BLaER1 (cell line): ENCODE data around the gene CENPB.

Experiments
- H3K27ac ChIP-seq: shearing (Covaris generic); formaldehyde crosslinking; 2 replicates; pipeline ENCODE4 v1.8.1; 2022
- H3K27me3 ChIP-seq: shearing (Covaris generic); formaldehyde crosslinking; 2 replicates; pipeline ENCODE4 v1.8.1; 2022
- H3K36me3 ChIP-seq: shearing (Covaris generic); formaldehyde crosslinking; 2 replicates; pipeline ENCODE4 v1.8.1; 2022
- H3K4me1 ChIP-seq: shearing (Covaris generic); formaldehyde crosslinking; 2 replicates; pipeline ENCODE4 v1.8.1; 2022
- H3K4me2 ChIP-seq: shearing (Covaris generic); formaldehyde crosslinking; 2 replicates; pipeline ENCODE4 v1.8.1; 2022
- H3K4me3 ChIP-seq: shearing (Covaris generic); formaldehyde crosslinking; 2 replicates; pipeline ENCODE4 v1.8.1; 2022
- H3K9ac ChIP-seq: shearing (Covaris generic); formaldehyde crosslinking; 2 replicates; pipeline ENCODE4 v1.8.1; 2022
- H3K9me3 ChIP-seq: shearing (Covaris generic); formaldehyde crosslinking; 2 replicates; pipeline ENCODE4 v1.8.1; 2022
- H4K20me1 ChIP-seq: shearing (Covaris generic); formaldehyde crosslinking; 2 replicates; pipeline ENCODE4 v1.8.1; 2022
- Cebpa-rat ChIP-seq: shearing (Covaris generic); IDR thresholded peaks from 2 replicates; pipeline ENCODE4 v1.8.1; 2022

CENPB gene

DNA sequence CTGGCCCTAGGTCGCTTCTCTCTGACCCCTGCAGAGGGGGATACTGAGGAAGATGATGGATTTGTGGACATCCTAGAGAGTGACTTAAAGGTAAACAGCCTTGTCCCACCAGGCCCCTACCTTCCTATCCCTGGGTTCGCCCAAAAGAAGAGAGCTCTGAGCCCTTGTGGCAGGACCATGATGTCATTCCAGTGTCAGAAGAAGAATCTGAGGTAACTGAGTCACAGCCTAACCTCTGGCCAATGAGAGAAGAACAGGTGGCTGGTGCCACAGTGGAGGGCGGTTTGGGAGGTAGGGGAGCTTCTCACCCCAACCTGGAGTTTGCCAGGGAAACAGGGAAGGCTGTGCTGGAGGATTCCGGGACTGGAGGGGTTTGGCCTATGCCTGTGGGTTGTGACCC, 14.8 kb upstream of the CENPB start:
- no peak overlapping the region for H3K4me3 ChIP-seq
- peaks cover 7% of the 10 kb centered on the region; the same call in 1 of the 2 replicates for H4K20me1 ChIP-seq
- H3K27me3 ChIP-seq, result no peaks in the 10 kb centered on the region
- H3K36me3 ChIP-seq, result peaks cover 79% of the 10 kb centered on the region
- H3K9ac ChIP-seq, result no peak overlapping the region
- H3K9me3 ChIP-seq, result no peaks in the 10 kb centered on the region
- no peak for TF ChIP-seq Cebpa-rat
- H3K4me1 ChIP-seq, result peaks cover 76% of the 10 kb centered on the region
- H3K27ac ChIP-seq, result peak overlapping the region; percentile 6; the same call in 1 of the 2 replicates
- H3K4me2 ChIP-seq, result no peak overlapping the region

DNA sequence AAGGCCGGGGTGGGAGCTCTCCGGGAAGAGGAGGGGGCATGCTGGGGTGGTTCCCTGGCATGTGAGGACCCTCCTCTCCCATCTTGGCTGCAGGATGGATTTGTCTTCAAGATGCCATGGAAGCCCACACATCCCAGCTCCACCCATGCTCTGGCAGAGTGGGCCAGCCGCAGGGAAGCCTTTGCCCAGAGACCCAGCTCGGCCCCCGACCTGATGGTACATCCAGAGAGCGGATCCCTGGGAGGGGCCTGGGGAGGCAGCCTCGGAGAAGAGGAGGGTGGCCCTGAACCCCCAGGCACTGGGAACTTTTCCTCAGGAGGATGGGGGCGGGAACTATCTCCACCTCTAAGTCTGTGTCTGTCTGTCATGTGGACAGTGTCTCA, 14.3 kb upstream of the CENPB start:
- H3K9ac ChIP-seq, result no peak overlapping the region

DNA sequence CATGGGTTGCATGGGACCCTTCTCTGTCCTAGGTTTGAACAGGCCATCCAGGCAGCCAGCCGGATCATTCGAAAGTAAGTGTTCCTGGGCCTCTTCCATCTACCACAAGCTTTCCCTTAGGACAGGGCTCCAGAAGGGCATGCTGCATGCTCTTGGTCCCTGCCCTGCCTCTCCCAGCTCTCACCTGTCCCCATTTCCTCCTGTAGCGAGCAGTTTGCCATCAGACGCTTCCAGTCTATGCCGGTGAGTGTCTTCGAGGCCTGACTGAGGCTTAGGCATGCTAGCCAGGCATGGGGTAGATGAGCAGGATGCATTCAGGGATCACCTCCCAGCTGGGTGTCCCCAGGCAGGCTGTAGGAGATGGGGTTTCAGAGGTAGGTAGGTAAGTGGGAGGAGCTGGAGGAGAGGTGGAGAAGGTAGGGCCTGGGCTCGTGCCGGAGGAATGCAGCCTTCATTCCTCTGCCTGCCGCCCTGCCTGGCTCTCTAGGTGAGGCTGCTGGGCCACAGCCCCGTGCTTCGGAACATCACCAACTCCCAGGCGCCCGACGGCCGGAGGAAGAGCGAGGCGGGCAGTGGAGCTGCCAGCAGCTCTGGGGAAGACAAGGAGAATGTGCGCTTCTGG, 13.8 kb upstream of the CENPB start:
- Histone ChIP-seq H3K27me3 (no peaks in the 10 kb centered on the region), H3K9me3 (no peaks in the 10 kb centered on the region), H3K9ac (no peak overlapping the region), H3K4me1 (peaks cover 77% of the 10 kb centered on the region), H3K27ac (no peak overlapping the region), H3K4me3 (no peak overlapping the region), H3K36me3 (peaks cover 70% of the 10 kb centered on the region), H3K4me2 (peak overlapping the region; percentile 97), H4K20me1 (peaks cover 7% of the 10 kb centered on the region; the same call in 1 of the 2 replicates)
- no peak for TF ChIP-seq Cebpa-rat

More for the DNA sequence above, 14.3 kb upstream of the CENPB start:
- Histone ChIP-seq H3K36me3 (peaks cover 75% of the 10 kb centered on the region), H3K9me3 (no peaks in the 10 kb centered on the region), H3K4me3 (no peak overlapping the region), H3K27ac (peak overlapping the region; percentile 6; the same call in 1 of the 2 replicates), H4K20me1 (peaks cover 7% of the 10 kb centered on the region; the same call in 1 of the 2 replicates), H3K4me2 (no peak overlapping the region), H3K4me1 (peaks cover 75% of the 10 kb centered on the region), H3K27me3 (no peaks in the 10 kb centered on the region)
- TF ChIP-seq Cebpa-rat, result no peak

DNA sequence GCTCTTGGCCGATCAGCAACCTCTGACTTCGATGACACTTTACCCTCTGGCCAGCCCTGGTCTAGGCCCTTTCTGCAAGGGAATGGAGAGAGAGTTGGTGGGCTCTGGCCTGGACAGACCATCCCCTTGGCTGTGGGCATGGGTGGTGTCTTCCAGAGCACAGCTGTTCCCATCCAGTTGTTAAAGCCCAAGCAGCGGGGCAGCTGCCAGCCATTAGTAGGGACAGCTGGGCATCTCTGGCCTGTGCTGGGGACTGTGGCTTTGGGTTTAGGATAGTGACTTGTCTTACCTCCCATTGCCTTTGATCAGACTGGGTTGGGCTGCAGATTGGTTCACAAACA, 12.3 kb upstream of the CENPB start:
- no peaks in the 10 kb centered on the region for H3K9me3 ChIP-seq
- H3K36me3 ChIP-seq, result peaks cover 56% of the 10 kb centered on the region
- no peak overlapping the region for H3K4me3 ChIP-seq
- peak overlapping the region; percentile 97 for H3K4me2 ChIP-seq
- H3K4me1 ChIP-seq, result peaks cover 79% of the 10 kb centered on the region
- no peaks in the 10 kb centered on the region for H3K27me3 ChIP-seq
- no peak overlapping the region for H3K9ac ChIP-seq
- H3K27ac ChIP-seq, result 0 out of 2 replicates have a peak overlapping the region, but pooled peaks have one; percentile 65
- peaks cover 7% of the 10 kb centered on the region; the same call in 1 of the 2 replicates for H4K20me1 ChIP-seq
- no peak for TF ChIP-seq Cebpa-rat

DNA sequence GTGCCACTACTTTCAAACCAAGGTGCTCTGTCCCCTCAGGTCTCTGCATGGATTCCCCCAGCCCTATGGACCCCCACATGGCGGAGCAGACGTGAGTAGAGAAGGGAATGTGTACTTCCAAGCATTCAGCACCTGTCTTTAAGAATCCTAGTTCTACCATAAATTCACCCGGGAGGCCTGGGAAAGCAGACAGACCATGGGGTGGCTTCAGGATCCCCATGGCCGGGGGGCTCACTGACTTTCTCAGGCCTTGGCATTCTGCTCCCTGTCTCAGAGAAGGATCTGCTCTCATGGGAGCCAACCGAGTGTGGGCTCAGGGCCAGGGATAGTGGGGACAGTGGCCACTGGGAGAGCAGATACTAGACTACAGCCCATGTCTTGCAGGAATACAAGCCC, 11.8 kb upstream of the CENPB start:
- Histone ChIP-seq H3K9me3 (no peaks in the 10 kb centered on the region), H3K36me3 (peaks cover 51% of the 10 kb centered on the region), H3K4me3 (no peak overlapping the region), H4K20me1 (peaks cover 7% of the 10 kb centered on the region; the same call in 1 of the 2 replicates), H3K9ac (0 out of 2 replicates have a peak overlapping the region, but pooled peaks have one; percentile 84), H3K4me2 (peak overlapping the region; percentile 97), H3K27me3 (no peaks in the 10 kb centered on the region), H3K4me1 (peaks cover 74% of the 10 kb centered on the region), H3K27ac (no peak overlapping the region)
- TF ChIP-seq Cebpa-rat, result no peak

DNA sequence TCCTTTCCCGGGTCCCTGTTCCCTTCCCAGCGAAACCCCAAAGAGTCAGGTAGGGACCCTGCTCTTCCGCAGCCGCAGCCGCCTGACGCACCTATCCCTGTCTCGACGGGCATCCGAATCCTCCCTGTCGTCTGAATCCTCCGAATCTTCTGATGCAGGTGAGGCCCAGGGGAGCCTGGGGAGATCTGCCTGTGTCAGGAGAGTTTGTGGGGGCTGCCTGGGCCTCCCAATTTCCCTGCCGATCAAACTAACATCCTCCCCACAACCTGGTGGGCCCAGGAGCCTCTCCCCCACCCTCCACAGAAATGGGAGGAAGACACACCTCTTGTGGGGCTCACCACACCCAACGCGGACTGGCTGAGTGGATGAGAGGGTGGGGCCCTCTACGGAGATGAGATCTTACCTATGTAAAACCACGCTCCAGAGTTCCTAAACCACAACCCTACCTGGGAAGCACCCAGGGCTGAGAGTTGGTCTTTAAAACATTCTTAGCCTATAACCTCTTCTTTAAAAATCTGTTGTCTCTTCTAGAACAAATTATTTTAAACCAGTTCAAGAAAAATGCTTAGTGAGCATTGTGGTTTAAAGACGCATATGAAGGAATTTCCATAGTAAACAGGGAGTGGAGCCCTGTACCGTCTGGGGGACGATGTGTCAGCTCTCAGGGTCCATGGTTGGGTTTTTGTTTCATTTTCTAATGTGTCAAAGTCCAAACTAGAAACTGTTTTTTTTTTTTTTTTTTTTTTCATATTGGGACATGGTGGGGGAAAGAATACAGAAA, 11.2 kb upstream of the CENPB start:
- peak overlapping the region; percentile 80; the same call in 1 of the 2 replicates for H3K27ac ChIP-seq
- H3K4me3 ChIP-seq, result peak overlapping the region; percentile 80
- peaks cover 7% of the 10 kb centered on the region; the same call in 1 of the 2 replicates for H4K20me1 ChIP-seq
- H3K27me3 ChIP-seq, result no peaks in the 10 kb centered on the region
- H3K4me2 ChIP-seq, result peak overlapping the region; percentile 97
- peaks cover 45% of the 10 kb centered on the region for H3K36me3 ChIP-seq
- H3K9me3 ChIP-seq, result no peaks in the 10 kb centered on the region
- TF ChIP-seq Cebpa-rat, result no peak
- H3K4me1 ChIP-seq, result peaks cover 68% of the 10 kb centered on the region
- H3K9ac ChIP-seq, result peak overlapping the region; percentile 84

DNA sequence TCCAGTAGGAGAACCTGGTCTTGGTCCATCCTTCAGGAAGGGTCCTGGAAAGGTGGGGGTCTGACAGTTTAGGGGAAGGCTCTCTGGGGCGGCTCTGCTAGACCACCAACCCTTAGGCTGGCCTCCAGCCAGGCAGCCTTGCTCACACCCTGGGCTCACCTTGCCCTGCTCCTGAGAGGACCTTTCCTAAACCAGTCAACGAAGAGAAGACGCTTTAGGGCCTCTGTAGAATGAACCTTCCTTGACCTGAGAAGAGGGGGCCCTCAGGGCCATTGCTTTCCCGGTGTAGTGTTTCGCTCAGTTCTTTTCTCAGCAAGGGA, 10.6 kb upstream of the CENPB start:
- Histone ChIP-seq H4K20me1 (peaks cover 7% of the 10 kb centered on the region; the same call in 1 of the 2 replicates), H3K27me3 (no peaks in the 10 kb centered on the region), H3K27ac (peak overlapping the region; percentile 80), H3K36me3 (peaks cover 39% of the 10 kb centered on the region), H3K4me2 (peak overlapping the region; percentile 97), H3K9me3 (no peaks in the 10 kb centered on the region), H3K9ac (peak overlapping the region; percentile 84), H3K4me3 (peak overlapping the region; percentile 80), H3K4me1 (peaks cover 62% of the 10 kb centered on the region)
- TF ChIP-seq Cebpa-rat, result no peak

DNA sequence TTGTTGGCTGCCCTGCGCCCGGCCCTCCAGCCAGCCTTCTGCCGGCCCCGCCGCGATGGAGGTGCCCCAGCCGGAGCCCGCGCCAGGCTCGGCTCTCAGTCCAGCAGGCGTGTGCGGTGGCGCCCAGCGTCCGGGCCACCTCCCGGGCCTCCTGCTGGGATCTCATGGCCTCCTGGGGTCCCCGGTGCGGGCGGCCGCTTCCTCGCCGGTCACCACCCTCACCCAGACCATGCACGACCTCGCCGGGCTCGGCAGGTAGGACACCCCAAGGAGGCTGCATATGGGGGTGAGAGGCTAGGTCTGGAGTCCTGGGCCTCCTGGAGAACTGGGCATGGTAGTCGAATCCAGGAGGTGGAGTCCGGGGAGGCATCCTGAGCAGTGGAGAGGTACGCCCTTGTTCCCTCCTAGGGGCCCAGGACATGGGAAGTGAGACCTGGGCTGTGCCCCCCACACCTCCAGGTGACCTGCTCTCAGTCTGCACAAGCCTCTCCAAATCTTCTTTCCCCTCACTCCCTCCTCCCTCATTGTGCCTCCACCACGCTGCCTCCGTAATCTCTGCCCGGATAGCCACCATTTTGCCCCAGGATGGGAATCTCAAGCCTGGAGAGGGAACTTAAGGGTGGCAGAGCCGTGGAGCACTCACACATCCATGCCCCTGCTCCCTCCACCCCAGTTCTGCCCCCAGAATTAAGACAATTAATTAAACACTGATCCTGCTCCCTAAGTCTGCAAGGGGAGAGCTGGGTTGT, 10.1 kb upstream of the CENPB start:
- no peaks in the 10 kb centered on the region for H3K27me3 ChIP-seq
- no peak for TF ChIP-seq Cebpa-rat
- H3K9me3 ChIP-seq, result no peaks in the 10 kb centered on the region
- H4K20me1 ChIP-seq, result peaks cover 7% of the 10 kb centered on the region; the same call in 1 of the 2 replicates
- peak overlapping the region; percentile 97 for H3K4me2 ChIP-seq
- peak overlapping the region; percentile 84 for H3K9ac ChIP-seq
- peaks cover 57% of the 10 kb centered on the region for H3K4me1 ChIP-seq
- peaks cover 34% of the 10 kb centered on the region for H3K36me3 ChIP-seq
- H3K4me3 ChIP-seq, result peak overlapping the region; percentile 80
- H3K27ac ChIP-seq, result peak overlapping the region; percentile 80

DNA sequence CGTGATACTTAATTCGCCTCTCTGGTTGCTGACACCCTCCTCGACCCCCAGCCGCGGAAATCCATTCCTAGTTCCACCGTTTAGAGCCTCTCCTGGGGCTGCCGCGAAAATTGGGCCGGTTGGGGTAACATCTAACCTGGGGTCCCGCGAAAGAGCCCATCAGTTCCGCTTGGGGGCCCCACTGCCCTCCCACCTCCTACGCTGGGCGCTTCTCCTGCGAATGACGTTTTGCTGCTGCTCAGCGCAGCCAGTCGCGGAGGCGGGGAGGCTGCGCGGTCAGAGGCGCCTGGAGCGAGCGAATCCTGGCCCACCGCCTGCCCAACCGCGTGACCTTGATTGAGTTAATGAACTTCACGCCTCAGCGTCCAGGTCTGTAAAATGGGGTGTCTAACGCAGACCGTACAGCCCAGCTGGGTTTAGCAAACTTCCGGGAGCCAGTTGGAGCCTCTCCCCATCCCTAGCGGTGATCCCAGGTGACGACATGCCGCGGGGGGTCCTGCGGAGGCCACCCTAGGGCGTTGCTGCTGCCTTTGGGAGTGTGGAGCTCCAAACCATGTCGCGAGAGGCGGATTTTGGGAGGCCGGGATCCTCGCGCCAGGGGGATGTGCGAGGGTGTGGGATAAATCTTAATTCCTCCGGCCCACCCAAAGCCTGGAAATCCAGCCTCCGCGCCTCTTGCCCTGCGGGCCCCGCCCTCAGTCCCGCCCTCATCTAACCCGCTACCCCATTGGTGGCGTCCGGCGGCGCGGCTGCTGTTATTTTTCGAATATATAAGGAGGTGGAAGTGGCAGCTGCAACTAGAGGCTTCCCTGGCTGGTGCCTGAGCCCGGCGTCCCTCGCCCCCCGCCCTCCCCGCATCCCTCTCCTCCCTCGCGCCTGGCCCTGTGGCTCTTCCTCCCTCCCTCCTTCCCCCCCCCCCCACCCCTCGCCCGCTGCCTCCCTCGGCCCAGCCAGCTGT, 9.2 kb upstream of the CENPB start, which contains the start of gene CDC25B:
CDC25B (plus strand) TSS at position 800 of the 958 bp plus-strand sequence. CDS start 222 bp downstream, outside the sequence.
- peak within 1 kb of the TSS; percentile 80 for H3K4me3 ChIP-seq
- H3K9me3 ChIP-seq, result no peaks in the 10 kb centered on the region

More for the DNA sequence above, 9.2 kb upstream of the CENPB start, which contains the start of gene CDC25B:
- peaks cover 25% of the 10 kb centered on the region for H3K36me3 ChIP-seq
- no peaks in the 10 kb centered on the region for H3K27me3 ChIP-seq
- H3K4me1 ChIP-seq, result peaks cover 52% of the 10 kb centered on the region
- peaks cover 7% of the 10 kb centered on the region; the same call in 1 of the 2 replicates for H4K20me1 ChIP-seq
- H3K4me2 ChIP-seq, result peak within 1 kb of the TSS; percentile 97
- peak within 1 kb of the TSS; percentile 84 for H3K9ac ChIP-seq
- TF ChIP-seq Cebpa-rat, result no peak
- peak within 1 kb of the TSS; percentile 87 for H3K27ac ChIP-seq
